ENCODE results near the gene NPL. TPM values are rescaled to one million over a fixed set of nuclear protein-coding genes. Genes with fewer than 3 reads are reported as not detected.
A peak's percentile ranks its signal among the peaks of the same experiment; 100 is the strongest.

The NPL gene
- total RNA-seq, 2 experiments from 2014 or later = 3.7 to 5.0 TPM

DNA sequence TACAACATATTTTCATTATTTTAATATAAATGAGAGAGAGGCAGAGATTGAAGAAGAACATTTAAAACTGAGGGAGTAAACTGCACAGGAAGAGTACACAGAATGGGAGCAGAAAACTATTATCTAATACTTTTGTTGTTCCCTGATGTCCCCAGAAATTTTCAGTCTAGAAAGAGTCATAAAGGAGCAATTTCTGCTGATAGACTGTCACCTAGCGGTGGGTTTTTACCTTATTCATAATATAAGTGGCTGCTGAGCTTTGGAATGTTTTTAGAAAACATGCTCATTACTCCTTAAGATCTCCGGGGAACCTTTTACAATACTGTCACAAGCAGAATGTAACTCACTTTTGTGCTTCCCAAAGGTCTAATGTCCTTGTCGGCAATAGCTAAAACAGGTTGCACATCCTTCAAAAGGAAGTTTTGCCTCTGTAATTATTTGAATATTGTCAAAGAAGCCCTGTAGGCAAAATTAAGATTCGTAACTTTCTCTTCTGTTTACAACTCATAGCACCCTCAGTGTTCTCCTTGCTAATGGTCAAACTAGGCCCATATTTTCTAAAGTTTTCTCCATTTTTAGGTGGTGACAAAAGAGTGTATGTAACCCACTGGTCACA is 4.9 kb upstream of the NPL start:
- Mint-ChIP-seq H3K4me1 (peaks cover 14% of the 10 kb centered on the region), H3K9me3 (no peaks in the 10 kb centered on the region), H3K27ac (no peak overlapping the region), H3K4me3 (no peak overlapping the region), H3K27me3 (peaks cover 25% of the 10 kb centered on the region), H3K36me3 (ENCODE audit: low read depth) (no peaks in the 10 kb centered on the region)
- CTCF ChIA-PET = interaction anchor here (0.8 to 10.7 kb wide), 12 partner anchors 19 to 699 kb away, joined by 3 to 531 read pairs (median 4); partner anchors contain the start of genes RGS16 and RNASEL
- POLR2A ChIA-PET = interaction anchor here (1.2 to 1.4 kb wide), 2 partner anchors 185 to 189 kb away, joined by 5 to 6 read pairs; no protein-coding TSS in a partner anchor
- DNase-seq = no peak

DNA sequence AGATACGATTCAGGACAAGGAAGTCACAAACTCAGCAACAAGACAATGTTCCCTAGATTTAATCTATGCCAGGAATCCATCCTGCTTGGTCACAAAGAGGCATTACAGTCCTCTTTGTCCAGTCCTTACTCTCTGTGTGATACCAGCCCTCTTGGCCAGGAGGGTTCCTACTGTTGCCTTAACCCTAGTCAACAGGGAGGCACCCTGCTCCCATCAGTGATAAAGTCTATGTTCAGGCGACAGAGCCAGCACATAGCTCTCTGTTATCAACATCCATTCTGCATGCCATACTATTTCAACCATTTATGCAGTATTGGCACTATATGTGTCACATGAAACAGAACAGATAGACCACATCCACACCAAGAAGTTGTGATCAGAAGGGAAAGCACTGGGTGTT is 4.4 kb upstream of the NPL start:
- POLR2A ChIA-PET = interaction anchor here (1.2 to 1.4 kb wide), 2 partner anchors 185 to 190 kb away, joined by 5 to 6 read pairs; no protein-coding TSS in a partner anchor
- CTCF ChIA-PET = interaction anchor here (0.8 to 10.7 kb wide), 12 partner anchors 19 to 700 kb away, joined by 3 to 531 read pairs (median 4); partner anchors contain the start of genes RGS16 and RNASEL

DNA sequence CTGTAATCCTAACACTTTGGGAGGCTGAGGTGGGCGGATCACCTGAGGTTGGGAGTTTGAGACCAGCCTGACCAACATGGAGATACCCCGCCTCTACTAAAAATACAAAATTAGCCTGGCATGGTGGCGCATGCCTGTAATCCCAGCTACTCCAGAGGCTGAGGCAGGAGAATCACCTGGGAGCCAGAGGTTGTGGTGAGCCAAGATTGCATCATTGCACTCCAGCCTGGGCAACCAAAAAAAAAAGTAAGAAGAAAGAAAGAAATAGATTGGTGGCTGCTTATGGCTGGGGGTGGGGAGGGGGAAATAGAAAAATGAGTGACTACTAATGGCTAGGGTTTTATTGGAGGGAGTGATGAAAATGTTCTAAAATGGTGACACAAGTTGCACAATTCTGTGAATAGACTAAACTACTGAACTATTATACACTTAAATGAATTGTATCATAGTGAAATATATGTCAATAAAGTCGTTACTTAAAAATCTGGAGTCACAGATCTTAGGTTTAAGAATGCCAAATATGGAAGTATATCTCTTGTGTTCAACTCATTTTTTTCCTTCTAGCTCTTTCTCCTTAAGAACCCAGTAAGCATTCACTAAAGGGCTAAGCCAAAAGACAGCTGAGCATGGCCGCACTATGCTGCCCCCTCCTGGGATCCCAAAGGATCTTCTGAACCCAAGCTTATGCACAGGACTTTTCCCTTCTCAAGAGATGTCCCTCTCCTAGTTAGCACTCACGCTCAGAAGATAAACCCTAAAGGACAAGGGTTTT is 3.2 kb upstream of the NPL start:
- Mint-ChIP-seq H3K36me3 (ENCODE audit: low read depth) (no peaks in the 10 kb centered on the region), H3K4me1 (peaks cover 23% of the 10 kb centered on the region), H3K9me3 (no peaks in the 10 kb centered on the region), H3K27me3 (peaks cover 27% of the 10 kb centered on the region), H3K4me3 (no peak overlapping the region), H3K27ac (no peak overlapping the region)
- ChIA-PET CTCF (interaction anchor here (1.0 to 10.7 kb wide), 6 partner anchors 54 to 701 kb away, joined by 3 to 531 read pairs (median 4); partner anchors contain the start of genes RGS16 and RNASEL), POLR2A (interaction anchor here (1.1 to 1.5 kb wide), 5 partner anchors 174 to 188 kb away, joined by 3 to 4 read pairs (median 3); no protein-coding TSS in a partner anchor)
- peak; percentile 45 for DNase-seq

More for the DNA sequence above, 4.4 kb upstream of the NPL start:
- Mint-ChIP-seq H3K4me1 (peaks cover 19% of the 10 kb centered on the region), H3K36me3 (ENCODE audit: low read depth) (no peaks in the 10 kb centered on the region), H3K27ac (no peak overlapping the region), H3K9me3 (no peaks in the 10 kb centered on the region), H3K27me3 (peaks cover 25% of the 10 kb centered on the region), H3K4me3 (no peak overlapping the region)
- DNase-seq = no peak

DNA sequence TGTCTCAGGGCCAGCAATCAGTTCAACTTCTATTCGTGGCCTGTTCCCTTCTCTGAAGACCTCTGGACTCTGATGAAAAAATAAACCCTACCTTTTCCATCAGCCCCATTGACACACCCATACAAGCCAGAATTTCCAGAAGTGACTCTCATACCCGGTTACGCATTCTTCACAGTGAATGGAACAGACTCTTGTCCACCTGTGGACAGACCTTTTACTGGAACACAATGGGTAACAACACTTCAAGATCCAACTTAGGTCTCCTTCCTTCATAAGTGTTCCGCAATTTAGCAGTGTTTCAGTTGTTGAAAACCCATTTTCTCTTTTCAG is 2.6 kb upstream of the NPL start:
- H3K4me1 Mint-ChIP-seq = peaks cover 20% of the 10 kb centered on the region
- ChIA-PET POLR2A (interaction anchor here (1.1 to 1.5 kb wide), 5 partner anchors 175 to 189 kb away, joined by 3 to 4 read pairs (median 3); no protein-coding TSS in a partner anchor), CTCF (interaction anchor here (1.0 to 10.7 kb wide), 6 partner anchors 53 to 702 kb away, joined by 3 to 531 read pairs (median 4); partner anchors contain the start of genes RGS16 and RNASEL)
- no peaks in the 10 kb centered on the region for H3K9me3 Mint-ChIP-seq
- H3K27ac Mint-ChIP-seq = no peak overlapping the region
- no peaks in the 10 kb centered on the region for H3K36me3 Mint-ChIP-seq (ENCODE audit: low read depth)
- peaks cover 27% of the 10 kb centered on the region for H3K27me3 Mint-ChIP-seq
- no peak overlapping the region for H3K4me3 Mint-ChIP-seq
- DNase-seq = no peak

DNA sequence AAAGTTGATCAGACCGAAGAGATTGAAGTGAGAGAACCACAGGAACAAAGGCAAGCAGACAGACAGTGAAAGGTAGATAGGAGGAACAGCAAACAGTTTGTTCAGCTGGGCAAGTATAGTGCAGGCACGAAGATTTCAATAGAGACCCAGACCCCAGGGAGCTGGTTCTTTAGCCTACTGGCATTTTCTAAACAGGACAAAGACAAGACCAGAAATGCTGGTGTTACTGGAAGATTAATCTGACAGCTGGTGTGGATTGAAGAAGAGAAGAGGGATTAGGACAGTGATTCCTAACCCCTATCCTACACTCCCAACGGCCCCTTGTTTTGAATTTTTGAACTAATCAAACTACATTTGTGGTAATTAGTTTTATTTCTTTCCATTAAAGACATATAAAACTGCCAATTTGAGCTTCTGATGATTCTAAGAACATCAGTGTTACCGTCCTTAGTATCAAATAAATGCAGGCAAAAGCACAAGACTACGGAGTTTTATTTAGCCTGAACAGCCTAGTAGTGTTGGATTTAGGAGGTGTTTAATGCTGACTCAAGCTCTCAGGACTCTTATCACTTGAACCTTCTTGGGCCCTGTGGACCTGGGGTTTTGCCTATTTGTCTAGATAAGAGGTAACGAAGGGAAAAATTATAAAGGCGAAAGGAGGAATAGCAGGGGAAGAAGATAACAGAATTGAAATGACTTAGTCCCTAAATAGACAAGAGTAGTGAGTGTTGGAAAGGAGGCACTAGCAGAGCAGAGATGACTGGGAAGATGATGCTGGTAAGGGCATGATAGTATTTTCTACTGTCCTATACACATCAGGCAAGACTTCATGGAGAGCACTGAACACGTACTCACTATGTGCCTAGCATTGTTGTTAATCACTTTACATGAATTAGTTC is 2.0 kb downstream of the NPL start:
- DNase-seq = no peak
- no peak overlapping the region for H3K27ac Mint-ChIP-seq
- H3K27me3 Mint-ChIP-seq = peaks cover 20% of the 10 kb centered on the region
- no peaks in the 10 kb centered on the region for H3K9me3 Mint-ChIP-seq
- H3K4me3 Mint-ChIP-seq = no peak overlapping the region
- H3K4me1 Mint-ChIP-seq = peaks cover 18% of the 10 kb centered on the region
- no peaks in the 10 kb centered on the region for H3K36me3 Mint-ChIP-seq (ENCODE audit: low read depth)
- ChIA-PET POLR2A (no interaction called here), CTCF (interaction anchor here (0.9 to 10.7 kb wide), 2 partner anchors 192 to 203 kb away, joined by 4 to 531 read pairs; partner anchors contain the start of gene RGS16)

DNA sequence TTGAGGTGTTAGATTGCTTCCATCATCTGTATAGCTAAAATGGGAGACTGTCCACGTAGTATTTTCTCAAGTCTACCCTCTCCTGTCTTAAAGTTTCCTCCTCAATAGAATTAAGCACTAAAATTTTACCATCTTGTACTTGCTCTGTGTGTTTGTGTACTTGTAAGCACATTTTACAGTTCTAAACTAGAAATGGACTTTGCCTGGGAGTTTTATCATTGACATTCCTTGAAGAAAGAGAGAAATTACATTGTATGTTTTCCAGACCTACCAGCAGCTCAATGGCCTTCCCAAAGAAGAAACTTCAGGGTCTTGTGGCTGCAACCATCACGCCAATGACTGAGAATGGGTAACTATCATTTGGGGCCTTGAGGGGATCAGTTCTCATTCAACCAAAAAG is 4.5 kb downstream of the NPL start:
- Mint-ChIP-seq H3K36me3 (ENCODE audit: low read depth) (no peaks in the 10 kb centered on the region), H3K9me3 (no peaks in the 10 kb centered on the region), H3K27me3 (peaks cover 2% of the 10 kb centered on the region), H3K27ac (no peak overlapping the region), H3K4me1 (peaks cover 14% of the 10 kb centered on the region), H3K4me3 (no peak overlapping the region)
- CTCF ChIA-PET = interaction anchor here (0.5 kb wide), 1 partner anchor 46 kb away, joined by 11 read pairs; no protein-coding TSS in a partner anchor
- DNase-seq = no peak
- POLR2A ChIA-PET = no interaction called here

DNA sequence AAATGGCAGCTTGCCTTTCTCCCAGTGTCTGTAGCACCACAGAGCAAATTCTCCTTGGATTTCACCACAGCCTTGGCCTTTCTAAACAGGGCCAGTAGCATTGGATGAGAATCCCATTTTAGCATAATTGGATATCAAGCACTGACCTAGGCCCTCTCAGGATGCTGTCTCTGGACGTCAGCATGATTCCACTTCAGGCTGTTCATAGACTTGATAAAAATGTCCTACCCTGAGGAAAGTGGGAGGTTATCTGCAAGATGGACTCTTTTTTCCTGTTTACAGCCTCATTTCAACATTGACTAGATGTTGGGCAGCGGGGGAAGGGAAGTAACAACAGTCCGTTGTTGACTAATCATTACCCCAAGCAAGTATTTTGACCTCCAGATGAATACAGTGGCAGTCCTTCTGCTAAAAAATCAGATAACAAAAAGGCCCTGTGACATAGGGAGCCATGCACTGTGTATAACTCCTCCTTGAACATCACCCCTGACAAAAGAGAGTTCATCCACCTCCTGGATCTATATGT is 5.2 kb downstream of the NPL start:
- CTCF ChIA-PET = no interaction called here

DNA sequence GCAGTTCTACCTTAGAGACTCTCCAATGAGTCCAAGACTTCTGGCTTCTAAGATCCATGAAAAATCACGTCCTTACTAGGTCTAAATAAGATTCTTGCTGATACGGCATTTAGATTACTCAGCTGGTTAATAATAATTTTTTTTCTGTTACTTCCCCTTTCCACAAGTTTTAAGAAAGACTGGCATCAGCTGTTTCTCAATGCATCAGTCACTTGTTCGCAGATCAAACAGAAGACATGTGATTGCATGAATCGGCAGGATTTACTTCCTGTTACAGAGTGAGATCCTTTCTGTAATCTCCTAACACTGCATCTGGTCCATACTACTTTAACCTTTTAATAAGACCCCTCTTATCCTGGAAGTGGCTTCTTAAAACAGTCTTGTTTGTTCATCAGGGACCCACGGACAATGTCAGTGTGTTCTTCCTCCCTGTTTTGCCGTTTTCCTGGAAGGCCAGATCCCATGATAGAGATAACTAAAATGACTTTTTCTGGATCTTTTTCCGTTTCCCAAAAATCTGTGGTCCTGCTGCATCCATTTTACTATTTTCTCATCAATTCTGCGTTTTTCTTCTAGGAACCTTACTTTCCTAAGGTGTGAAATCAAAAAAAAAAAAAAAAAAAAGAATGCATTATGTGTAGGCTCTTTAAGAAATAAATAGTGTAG is 6.1 kb downstream of the NPL start:
- POLR2A ChIA-PET = no interaction called here
- CTCF ChIA-PET = interaction anchor here (0.7 to 0.9 kb wide), 2 partner anchors 8 to 192 kb away, joined by 3 to 6 read pairs; no protein-coding TSS in a partner anchor

More for the DNA sequence above, 5.2 kb downstream of the NPL start:
- H3K4me1 Mint-ChIP-seq = peaks cover 10% of the 10 kb centered on the region
- peaks cover 2% of the 10 kb centered on the region for H3K27me3 Mint-ChIP-seq
- no peaks in the 10 kb centered on the region for H3K9me3 Mint-ChIP-seq
- no peak overlapping the region for H3K27ac Mint-ChIP-seq
- DNase-seq = no peak
- no peaks in the 10 kb centered on the region for H3K36me3 Mint-ChIP-seq (ENCODE audit: low read depth)
- H3K4me3 Mint-ChIP-seq = no peak overlapping the region
- POLR2A ChIA-PET = no interaction called here

DNA sequence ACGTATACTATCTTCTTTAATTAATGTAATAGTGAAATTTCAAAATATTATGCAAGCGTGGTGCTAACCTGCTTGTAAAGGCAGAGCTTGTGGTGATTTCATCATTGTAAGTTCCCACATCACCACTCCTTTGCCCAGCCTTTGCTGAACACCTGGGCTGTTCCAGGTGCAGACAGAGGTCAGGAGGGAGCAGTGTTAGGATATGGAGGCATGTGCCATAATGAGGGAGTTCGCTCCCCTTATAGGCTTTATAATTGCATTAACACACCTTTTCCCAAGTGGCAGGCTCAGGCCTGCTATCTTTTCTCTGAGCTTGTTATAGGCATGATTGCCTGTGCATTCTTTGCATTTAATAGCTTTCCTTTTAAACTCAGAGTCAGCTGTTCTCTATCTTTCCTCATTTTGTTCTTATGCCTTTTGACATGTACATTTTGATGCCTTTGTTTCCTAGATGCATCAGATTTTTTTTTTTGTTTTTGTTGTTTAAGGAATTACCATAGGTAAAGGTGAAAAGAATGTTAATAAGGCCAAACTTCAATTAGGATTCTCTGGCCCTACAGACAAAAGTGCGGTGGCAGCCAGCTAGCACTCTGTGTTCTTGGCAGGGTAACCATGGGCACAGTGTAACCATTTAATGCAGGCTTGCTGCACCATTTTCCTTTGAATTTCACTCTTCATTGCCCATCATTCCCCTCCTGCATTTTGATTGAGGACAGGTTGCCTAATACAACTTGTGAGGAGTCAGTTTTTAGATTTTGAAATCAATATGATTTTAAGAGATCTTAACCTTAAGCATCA is 12.6 kb downstream of the NPL start:
- no peaks in the 10 kb centered on the region for H3K27me3 Mint-ChIP-seq
- H3K9me3 Mint-ChIP-seq = no peaks in the 10 kb centered on the region
- no peaks in the 10 kb centered on the region for H3K4me1 Mint-ChIP-seq
- no peak overlapping the region for H3K4me3 Mint-ChIP-seq
- DNase-seq = no peak
- no peaks in the 10 kb centered on the region for H3K36me3 Mint-ChIP-seq (ENCODE audit: low read depth)
- CTCF ChIA-PET = interaction anchor here (1.3 kb wide), 1 partner anchor 10 kb away, joined by 3 read pairs; no protein-coding TSS in a partner anchor
- H3K27ac Mint-ChIP-seq = no peak overlapping the region
- POLR2A ChIA-PET = no interaction called here

More for the DNA sequence above, 6.1 kb downstream of the NPL start:
- Mint-ChIP-seq H3K4me1 (peaks cover 5% of the 10 kb centered on the region), H3K4me3 (no peak overlapping the region), H3K27ac (no peak overlapping the region), H3K27me3 (peaks cover 2% of the 10 kb centered on the region), H3K36me3 (ENCODE audit: low read depth) (no peaks in the 10 kb centered on the region), H3K9me3 (no peaks in the 10 kb centered on the region)
- DNase-seq = no peak

DNA sequence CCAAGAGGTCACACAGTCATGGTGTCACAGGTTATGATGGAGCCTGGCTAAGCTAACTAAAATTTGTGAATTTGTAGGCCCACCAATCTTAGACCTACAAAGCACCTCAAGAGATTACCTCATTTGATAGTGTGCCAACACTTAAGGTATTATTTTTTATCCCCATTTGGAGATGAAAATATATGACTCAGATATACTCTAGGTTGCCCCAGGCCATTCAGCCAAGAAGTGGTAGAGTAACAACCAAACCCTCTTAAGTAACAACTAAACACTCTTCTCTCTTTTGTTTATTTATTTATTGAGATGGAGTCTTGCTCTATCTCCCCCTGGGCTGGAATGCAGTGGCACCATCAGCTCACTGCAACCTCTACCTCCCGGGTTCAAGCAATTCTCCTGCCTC is 14.3 kb downstream of the NPL start:
- no peak for DNase-seq
- no peaks in the 10 kb centered on the region for H3K9me3 Mint-ChIP-seq
- H3K27me3 Mint-ChIP-seq = no peaks in the 10 kb centered on the region
- no peaks in the 10 kb centered on the region for H3K36me3 Mint-ChIP-seq (ENCODE audit: low read depth)
- H3K4me1 Mint-ChIP-seq = no peaks in the 10 kb centered on the region
- ChIA-PET CTCF (interaction anchor here (0.7 to 1.4 kb wide), 2 partner anchors 19 to 203 kb away, joined by 3 read pairs; no protein-coding TSS in a partner anchor), POLR2A (interaction anchor here (0.6 kb wide), 1 partner anchor 11 kb away, joined by 3 read pairs; no protein-coding TSS in a partner anchor)
- no peak overlapping the region for H3K27ac Mint-ChIP-seq
- H3K4me3 Mint-ChIP-seq = no peak overlapping the region

DNA sequence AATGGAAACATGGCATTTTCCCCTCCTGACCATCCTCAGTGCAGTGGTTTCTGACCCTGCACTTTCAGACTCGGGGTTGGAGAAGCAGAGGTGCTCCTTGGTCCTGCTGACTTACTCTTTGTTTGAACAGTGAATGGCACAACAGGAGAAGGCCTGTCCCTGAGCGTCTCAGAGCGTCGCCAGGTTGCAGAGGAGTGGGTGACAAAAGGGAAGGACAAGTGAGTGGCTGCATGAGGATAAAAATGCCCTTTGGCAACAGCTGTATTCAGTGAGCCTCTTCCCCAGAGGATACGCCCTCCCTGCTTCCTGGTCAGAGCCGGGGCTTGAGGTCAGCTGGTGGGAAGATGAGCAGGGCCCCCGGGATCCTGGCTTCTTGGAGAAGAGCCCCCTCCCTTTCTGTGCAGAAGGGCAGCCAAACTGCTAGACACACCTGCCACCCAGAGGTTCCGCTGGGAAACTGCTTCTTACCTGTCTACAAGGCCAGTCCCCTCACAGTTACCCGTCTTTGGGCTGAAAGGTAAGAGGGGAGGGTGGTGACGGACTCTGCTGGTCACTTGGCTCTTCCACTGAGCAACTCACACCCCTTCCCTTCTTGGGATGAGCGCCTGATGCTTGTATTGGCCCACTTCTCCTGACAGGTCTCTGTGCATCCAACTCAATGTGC is 16.6 kb downstream of the NPL start:
- no peak overlapping the region for H3K4me3 Mint-ChIP-seq
- POLR2A ChIA-PET = no interaction called here
- no peaks in the 10 kb centered on the region for H3K36me3 Mint-ChIP-seq (ENCODE audit: low read depth)
- H3K4me1 Mint-ChIP-seq = no peaks in the 10 kb centered on the region
- CTCF ChIA-PET = no interaction called here
- no peak overlapping the region for H3K27ac Mint-ChIP-seq
- no peaks in the 10 kb centered on the region for H3K9me3 Mint-ChIP-seq
- no peak for DNase-seq
- H3K27me3 Mint-ChIP-seq = no peaks in the 10 kb centered on the region

Measured in activated CD4-positive, alpha-beta memory T cell treated with anti-CD3 and anti-CD28 coated beads, Interleukin-2, amount 10 ng/mL, durations not matched to agents 7 days and 5 days (primary cell).